Stimulated activated effector memory CD8-positive, alpha-beta T cell treated with anti-CD3 and anti-CD28 coated beads, Interleukin-12 subunit alpha, Interleukin-12 subunit beta, amount 100 ng/mL, for 72 hours (primary cell): ENCODE results near the gene ODF4.

ENCODE experiments used
- ATAC-seq: fragments of 150-1000 bp; cut with Tn5 transposase; 2 replicates; pipeline ENCODE4 v1.10.0; 2021
- DNase-seq, 2 donors: peaks; one replicate each; pipeline ENCODE4 v3.0.0; 2021 to 2022; ENCODE audit warnings: low spot score in 2 of 2
- H3K27ac Mint-ChIP-seq: one replicate; pipeline ENCODE4 v1.8.0; 2022; ENCODE audit warnings: mild to moderate bottlenecking, mixed read lengths
- H3K36me3 Mint-ChIP-seq: one replicate; pipeline ENCODE4 v1.8.0; 2022; ENCODE audit warnings: mild to moderate bottlenecking, mixed read lengths
- H3K4me1 Mint-ChIP-seq: one replicate; pipeline ENCODE4 v1.8.0; 2022; ENCODE audit warnings: mixed read lengths
- H3K4me3 Mint-ChIP-seq: one replicate; pipeline ENCODE4 v1.8.0; 2022; ENCODE audit warnings: mild to moderate bottlenecking, mixed read lengths
- H3K9me3 Mint-ChIP-seq: one replicate; pipeline ENCODE4 v1.8.0; 2022; ENCODE audit warnings: mixed read lengths

Gene ODF4, protein sequence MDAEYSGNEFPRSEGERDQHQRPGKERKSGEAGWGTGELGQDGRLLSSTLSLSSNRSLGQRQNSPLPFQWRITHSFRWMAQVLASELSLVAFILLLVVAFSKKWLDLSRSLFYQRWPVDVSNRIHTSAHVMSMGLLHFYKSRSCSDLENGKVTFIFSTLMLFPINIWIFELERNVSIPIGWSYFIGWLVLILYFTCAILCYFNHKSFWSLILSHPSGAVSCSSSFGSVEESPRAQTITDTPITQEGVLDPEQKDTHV

DNA sequence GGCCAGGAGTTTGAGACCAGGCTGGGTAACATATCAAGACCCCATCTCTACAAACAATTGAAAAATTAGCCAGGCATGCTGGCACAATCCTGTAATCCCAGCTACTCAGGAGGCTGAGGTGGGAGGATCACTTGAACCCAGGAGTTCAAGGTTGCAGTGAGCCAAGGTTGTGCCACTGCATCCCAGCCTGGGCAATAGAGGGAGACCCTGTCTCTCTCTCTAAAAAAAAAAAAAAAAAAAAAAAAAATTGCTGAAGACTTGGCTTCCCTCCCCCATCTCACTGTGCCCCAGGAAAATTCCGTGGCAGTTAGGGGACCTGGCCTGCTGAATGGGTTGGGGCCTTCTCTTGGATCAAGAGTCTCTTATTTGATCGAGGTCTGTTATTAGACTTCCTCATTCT is at the start of gene ODF4:
ODF4 (plus strand) TSS at position 301 of the 400 bp plus-strand sequence. CDS start 212 bp downstream, outside the sequence.
- Mint-ChIP-seq H3K4me3 (no peak within 1 kb of the TSS), H3K4me1 (peaks cover 15% of the 10 kb centered on the region), H3K9me3 (no peaks in the 10 kb centered on the region), H3K36me3 (no peaks in the 10 kb centered on the region), H3K27ac (no peak within 1 kb of the TSS)
- no peak for ATAC-seq
- no peak for DNase-seq

GRCh38 chr17:8290043-8290442 is 49.6 kb upstream of the ODF4 start:
- peaks cover 53% of the 10 kb centered on the region for H3K4me1 Mint-ChIP-seq
- H3K9me3 Mint-ChIP-seq: no peaks in the 10 kb centered on the region
- H3K36me3 Mint-ChIP-seq: peaks cover 18% of the 10 kb centered on the region
- peak overlapping the region; percentile 95 for H3K4me3 Mint-ChIP-seq
- ATAC-seq (no peak), DNase-seq (no peak)
- H3K27ac Mint-ChIP-seq: peak overlapping the region; percentile 30

DNA sequence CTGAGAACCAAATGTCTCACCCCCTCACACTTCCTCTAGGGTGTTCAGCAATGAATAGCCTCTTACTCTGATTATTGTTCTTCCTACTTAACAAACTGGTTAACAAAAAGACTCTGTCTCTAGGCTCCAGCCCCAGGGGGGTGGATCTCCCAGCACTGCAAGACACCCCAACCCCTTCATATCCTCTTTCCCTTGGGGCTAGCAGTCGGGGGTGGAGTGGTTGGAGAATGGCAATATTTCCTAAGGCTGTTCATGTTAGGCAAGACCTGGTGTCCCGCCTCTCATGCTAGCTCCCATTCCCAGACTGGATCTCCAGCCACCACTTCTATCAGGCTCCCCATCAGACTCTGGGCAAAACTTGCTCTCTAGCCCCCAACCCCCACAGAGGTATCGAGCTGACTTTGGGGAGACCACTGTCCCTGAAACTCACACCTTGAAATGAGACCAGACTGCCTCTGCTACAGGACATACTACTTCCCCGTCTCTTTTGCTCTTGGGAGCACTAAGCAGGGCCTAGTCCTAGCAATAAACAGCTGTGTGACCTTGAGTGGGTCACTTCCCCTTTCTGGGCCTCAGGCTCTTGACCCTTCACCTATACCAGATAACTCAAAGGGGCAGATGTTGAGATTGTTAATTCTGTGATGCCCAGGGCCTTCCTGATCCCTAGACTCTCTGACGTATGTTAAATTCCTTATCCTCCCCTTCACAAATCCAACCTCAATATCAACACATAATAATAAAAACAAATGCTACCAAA is 46.8 kb upstream of the ODF4 start:
- no peaks in the 10 kb centered on the region for H3K9me3 Mint-ChIP-seq
- H3K27ac Mint-ChIP-seq: peak overlapping the region; percentile 5
- peaks cover 61% of the 10 kb centered on the region for H3K4me1 Mint-ChIP-seq
- ATAC-seq: no peak
- DNase-seq: no peak
- no peak overlapping the region for H3K4me3 Mint-ChIP-seq
- peaks cover 18% of the 10 kb centered on the region for H3K36me3 Mint-ChIP-seq

DNA sequence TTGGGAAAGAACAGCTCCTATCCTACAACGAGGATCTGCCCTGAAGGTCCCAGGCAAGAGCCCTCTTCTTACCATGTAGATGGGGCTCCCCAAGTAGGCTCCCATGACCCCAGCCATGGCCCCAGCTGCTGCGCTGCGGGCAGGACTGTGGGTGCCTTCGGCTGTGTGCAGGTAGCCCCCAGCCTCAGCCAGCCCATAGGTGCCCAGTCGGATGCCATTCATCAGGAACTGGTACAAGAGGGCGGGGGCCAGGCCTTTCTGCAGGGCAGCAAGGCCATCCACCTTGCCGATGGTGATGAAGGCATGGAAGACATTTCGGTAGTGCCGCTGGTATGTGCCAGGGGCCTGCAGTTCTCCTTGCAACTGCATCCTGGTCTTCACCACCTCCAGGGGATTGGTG is 45.3 kb upstream of the ODF4 start:
- peaks cover 7% of the 10 kb centered on the region for H3K36me3 Mint-ChIP-seq
- H3K9me3 Mint-ChIP-seq: no peaks in the 10 kb centered on the region
- H3K27ac Mint-ChIP-seq: peak overlapping the region; percentile 94
- DNase-seq (no peak), ATAC-seq (no peak)
- H3K4me1 Mint-ChIP-seq: peaks cover 52% of the 10 kb centered on the region
- peak overlapping the region; percentile 78 for H3K4me3 Mint-ChIP-seq

- DNase-seq (no peak), ATAC-seq (no peak)
- H3K4me3 Mint-ChIP-seq: peak overlapping the region; percentile 78
- peaks cover 4% of the 10 kb centered on the region for H3K36me3 Mint-ChIP-seq
- peak overlapping the region; percentile 94 for H3K27ac Mint-ChIP-seq
- no peaks in the 10 kb centered on the region for H3K9me3 Mint-ChIP-seq
- peaks cover 47% of the 10 kb centered on the region for H3K4me1 Mint-ChIP-seq
Observed at GRCh38 chr17:8294814-8295316, 44.8 kb upstream of the ODF4 start.

DNA sequence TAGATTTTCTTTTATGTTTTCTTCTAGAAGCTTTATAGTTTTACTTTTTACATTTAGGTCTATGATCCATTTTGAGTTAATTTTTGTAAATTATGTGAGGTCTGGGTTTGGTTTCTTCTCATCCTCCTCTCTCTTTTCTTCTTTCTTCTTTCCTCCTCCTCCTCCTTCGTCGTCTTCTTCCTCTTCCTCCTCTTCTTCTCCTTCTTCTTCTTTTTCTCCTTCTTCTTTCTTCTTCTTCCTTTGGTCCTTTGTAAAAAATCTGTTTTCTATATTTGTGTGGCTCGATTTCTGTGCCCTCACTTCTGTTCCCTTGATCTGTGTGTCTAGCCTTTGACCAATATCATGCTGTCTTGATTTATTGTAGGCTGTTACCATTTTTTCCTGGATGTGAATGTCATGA is 39.4 kb upstream of the ODF4 start:
- DNase-seq (no peak), ATAC-seq (no peak)
- Mint-ChIP-seq H3K27ac (no peak overlapping the region), H3K36me3 (no peaks in the 10 kb centered on the region), H3K4me3 (no peak overlapping the region), H3K9me3 (no peaks in the 10 kb centered on the region), H3K4me1 (peaks cover 20% of the 10 kb centered on the region)

DNA sequence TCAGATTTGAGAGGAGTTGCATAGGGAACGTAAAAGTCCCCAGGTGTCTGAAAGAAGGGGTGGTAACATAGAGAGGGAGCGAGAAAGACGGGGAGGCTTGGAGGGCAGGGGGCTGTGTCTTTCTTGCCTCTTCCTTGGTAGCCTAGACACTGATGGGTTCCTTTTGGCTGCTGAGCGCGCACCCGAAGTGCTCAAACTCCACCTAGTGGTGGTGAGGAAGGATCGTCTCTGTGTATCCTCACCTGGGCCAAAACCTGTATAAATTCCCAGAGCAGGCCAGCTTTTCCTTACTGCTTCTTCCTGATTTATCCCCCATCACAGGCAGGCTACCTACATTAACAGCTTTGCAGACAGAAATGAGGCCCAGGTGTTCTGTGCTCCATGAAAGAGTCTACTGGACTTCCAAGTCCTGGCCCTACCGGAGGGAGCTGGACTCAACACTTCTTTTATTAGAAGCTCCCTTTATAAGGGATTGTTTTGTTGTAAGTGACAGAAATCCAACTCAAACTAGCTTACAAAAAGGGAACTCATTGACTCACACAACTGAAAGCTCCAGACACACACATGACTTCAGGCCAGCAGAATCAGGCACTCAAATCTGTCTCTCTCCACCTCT is 38.9 kb upstream of the ODF4 start:
- DNase-seq (peak; percentile 34 to 73), ATAC-seq (peak; percentile 94)
- Mint-ChIP-seq H3K36me3 (no peaks in the 10 kb centered on the region), H3K27ac (no peak overlapping the region), H3K4me3 (no peak overlapping the region), H3K4me1 (peaks cover 15% of the 10 kb centered on the region), H3K9me3 (no peaks in the 10 kb centered on the region)

DNA sequence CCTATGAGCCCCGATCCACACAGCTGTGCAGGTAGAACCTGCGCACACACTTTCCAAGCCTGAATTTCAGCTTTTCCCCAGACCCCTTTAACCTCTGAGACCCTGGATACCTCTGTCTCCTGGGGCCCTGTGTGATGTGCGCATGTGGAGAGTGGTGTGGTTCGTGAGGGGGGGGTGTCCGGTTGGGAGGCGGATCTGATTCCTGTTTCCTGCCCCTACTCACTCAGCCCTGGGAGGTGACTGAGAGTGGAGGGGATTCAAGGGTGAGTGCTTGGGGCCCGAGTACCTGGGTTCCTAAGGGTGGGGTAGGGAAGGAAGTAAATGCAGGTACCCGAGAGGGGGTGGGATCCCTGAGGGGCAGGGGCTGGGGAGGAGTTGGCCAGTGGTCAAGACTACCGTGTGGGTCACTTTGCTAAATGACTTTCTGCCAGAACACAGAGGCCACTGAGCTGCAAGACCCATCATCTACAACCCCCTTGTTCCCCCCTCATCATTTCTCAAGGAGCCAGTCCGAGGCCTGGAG is 29.0 kb upstream of the ODF4 start:
- no peak for ATAC-seq
- H3K27ac Mint-ChIP-seq: peak overlapping the region; percentile 20

GRCh38 chr17:8311131-8311790 is 28.4 kb upstream of the ODF4 start:
- peaks cover 5% of the 10 kb centered on the region for H3K4me1 Mint-ChIP-seq
- H3K27ac Mint-ChIP-seq: no peak overlapping the region
- no peak for ATAC-seq
- H3K36me3 Mint-ChIP-seq: no peaks in the 10 kb centered on the region
- DNase-seq: no peak
- H3K4me3 Mint-ChIP-seq: no peak overlapping the region
- H3K9me3 Mint-ChIP-seq: no peaks in the 10 kb centered on the region

More for the DNA sequence above, 29.0 kb upstream of the ODF4 start:
- H3K4me3 Mint-ChIP-seq: no peak overlapping the region
- no peaks in the 10 kb centered on the region for H3K9me3 Mint-ChIP-seq
- no peaks in the 10 kb centered on the region for H3K36me3 Mint-ChIP-seq
- no peak for DNase-seq
- peaks cover 5% of the 10 kb centered on the region for H3K4me1 Mint-ChIP-seq

DNA sequence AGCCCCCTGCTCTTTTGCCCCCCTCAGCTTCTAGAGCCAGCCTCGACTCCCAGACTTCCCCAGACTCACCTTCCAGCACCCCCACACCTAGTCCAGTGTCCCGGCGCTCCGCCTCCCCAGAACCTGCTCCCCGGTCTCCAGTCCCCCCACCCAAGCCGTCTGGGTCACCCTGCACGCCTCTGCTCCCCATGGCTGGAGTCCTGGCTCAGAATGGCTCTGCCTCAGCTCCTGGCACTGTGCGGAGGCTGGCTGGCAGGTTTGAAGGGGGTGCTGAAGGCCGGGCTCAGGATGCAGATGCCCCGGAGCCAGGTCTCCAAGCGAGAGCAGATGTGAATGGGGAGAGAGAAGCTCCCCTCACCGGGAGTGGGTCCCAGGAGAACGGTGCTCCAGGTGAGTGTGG is 27.4 kb upstream of the ODF4 start:
- no peak for DNase-seq
- Mint-ChIP-seq H3K27ac (no peak overlapping the region), H3K4me1 (peaks cover 5% of the 10 kb centered on the region), H3K36me3 (no peaks in the 10 kb centered on the region), H3K4me3 (no peak overlapping the region), H3K9me3 (no peaks in the 10 kb centered on the region)
- no peak for ATAC-seq

DNA sequence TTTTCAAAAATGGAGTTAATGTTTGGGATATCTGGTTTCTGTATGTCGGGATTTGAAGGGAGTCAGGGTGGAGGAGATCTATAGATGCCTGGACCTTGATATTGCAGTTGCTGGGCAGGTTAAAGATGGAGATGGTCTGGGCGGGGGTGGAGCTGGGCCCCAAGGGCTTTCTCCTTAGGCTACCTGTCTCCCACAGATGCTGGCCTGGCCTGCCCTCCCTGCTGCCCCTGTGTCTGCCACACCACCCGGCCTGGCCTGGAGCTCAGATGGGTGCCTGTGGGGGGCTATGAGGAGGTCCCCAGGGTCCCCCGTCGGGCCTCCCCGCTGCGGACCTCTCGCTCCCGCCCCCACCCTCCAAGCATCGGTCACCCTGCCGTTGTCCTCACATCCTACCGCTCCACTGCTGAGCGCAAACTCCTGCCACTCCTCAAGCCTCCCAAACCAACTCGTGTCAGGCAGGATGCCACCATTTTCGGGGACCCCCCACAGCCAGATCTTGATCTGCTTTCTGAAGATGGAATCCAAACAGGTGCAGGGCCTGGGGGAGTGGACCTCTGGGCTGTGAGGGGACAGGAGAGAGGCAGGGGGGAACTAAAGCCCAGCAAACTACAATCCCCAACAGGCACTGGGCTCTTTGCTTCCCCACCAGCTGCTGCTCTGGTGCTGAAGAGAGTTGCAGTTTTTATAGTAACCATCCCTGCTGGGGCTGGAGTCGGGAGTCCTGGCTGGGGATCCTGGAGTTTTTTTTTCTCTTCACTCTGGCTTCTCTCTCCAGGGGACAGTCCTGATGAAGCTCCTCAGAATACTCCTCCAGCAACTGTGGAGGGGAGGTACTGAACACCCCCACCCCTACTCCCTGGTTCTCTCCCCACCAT is 26.7 kb upstream of the ODF4 start:
- Mint-ChIP-seq H3K36me3 (no peaks in the 10 kb centered on the region), H3K4me1 (peaks cover 5% of the 10 kb centered on the region)

DNA sequence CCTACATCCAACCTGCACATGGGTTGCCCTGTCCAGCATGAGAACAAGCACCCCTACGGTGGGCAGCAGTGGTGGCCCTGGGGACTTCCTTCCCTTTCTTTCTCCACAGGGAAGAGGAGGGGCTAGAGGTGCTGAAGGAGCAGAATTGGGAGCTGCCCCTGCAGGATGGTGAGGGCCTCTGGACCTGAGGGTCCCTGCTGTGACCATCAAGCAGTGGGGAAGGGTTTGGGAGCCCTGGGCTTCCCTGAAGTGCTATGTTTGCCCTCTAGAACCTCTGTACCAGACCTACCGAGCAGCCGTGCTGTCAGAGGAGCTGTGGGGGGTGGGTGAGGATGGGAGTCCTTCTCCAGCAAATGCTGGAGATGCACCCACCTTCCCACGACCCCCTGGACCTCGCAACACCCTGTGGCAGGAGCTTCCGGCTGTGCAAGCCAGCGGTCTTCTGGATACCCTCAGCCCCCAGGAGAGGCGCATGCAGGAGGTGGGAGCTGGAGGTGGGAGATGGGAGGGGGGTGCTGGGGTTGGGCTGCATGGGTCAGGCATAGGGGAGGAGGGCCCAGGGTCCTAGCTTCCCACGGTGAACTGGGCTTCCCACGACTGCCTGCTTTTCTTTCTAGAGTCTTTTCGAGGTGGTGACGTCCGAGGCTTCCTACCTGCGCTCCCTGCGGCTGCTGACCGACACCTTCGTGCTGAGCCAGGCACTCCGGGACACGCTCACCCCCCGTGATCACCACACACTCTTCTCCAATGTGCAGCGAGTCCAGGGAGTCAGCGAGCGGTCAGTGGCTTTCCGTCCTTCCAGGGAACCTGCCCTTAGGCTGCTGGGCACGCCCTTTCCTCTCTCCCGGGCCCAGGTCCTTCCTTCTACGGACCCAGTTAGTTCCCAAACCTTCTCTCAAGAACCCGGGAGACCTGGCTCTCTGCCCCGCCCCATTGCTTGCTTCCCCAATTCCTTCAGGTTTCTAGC is 24.6 kb upstream of the ODF4 start:
- Mint-ChIP-seq H3K27ac (no peak overlapping the region), H3K4me3 (no peak overlapping the region), H3K9me3 (no peaks in the 10 kb centered on the region), H3K36me3 (no peaks in the 10 kb centered on the region), H3K4me1 (peaks cover 5% of the 10 kb centered on the region)
- no peak for ATAC-seq
- no peak for DNase-seq

More for the DNA sequence above, 26.7 kb upstream of the ODF4 start:
- no peaks in the 10 kb centered on the region for H3K9me3 Mint-ChIP-seq
- no peak for DNase-seq
- no peak overlapping the region for H3K27ac Mint-ChIP-seq
- no peak for ATAC-seq
- no peak overlapping the region for H3K4me3 Mint-ChIP-seq

DNA sequence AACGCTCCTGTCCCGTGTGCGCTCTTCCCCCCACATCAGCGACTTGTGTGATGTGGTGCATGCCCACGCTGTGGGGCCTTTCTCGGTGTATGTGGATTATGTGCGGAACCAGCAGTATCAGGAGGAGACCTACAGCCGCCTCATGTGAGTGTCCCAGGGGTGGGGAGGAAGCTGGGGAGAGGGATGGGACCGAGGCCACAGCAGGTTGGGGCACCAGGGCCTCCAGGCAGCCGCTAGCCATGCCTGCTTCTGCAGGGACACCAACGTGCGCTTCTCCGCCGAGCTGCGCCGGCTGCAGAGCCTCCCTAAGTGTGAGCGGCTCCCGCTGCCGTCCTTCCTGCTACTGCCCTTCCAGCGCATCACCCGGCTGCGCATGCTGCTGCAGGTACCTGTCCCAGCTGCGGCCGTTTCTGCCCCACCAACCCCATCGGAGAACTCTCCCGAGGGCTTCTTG is 23.8 kb upstream of the ODF4 start:
- no peaks in the 10 kb centered on the region for H3K36me3 Mint-ChIP-seq
- no peaks in the 10 kb centered on the region for H3K4me1 Mint-ChIP-seq
- DNase-seq (no peak), ATAC-seq (no peak)
- no peak overlapping the region for H3K4me3 Mint-ChIP-seq
- H3K27ac Mint-ChIP-seq: no peak overlapping the region
- no peaks in the 10 kb centered on the region for H3K9me3 Mint-ChIP-seq
